ENCODE data around the gene SRPK3.

SRPK3 gene

GRCh38 chrX:153780678-153781427 lies at the start of gene SRPK3:
Gene SRPK3, plus strand, starts transcription at chrX:153781041. Its CDS starts 46 bp downstream, at chrX:153781087.
- Histone ChIP-seq H3K36me3 (ENCODE audit: control insufficient read depth in 1 of 2, insufficient read depth in 2 of 2, low read length in 2 of 2) (peaks cover 0 to 3% of the 10 kb centered on the region in 2 donors), H3K27ac (ENCODE audit: low read depth, low read length) (no peak within 1 kb of the TSS), H3K4me1 (ENCODE audit: control insufficient read depth in 1 of 2, insufficient read depth in 2 of 2, low read length in 2 of 2) (peaks cover 0 to 7% of the 10 kb centered on the region in 2 donors), H3K9ac (ENCODE audit: low read depth in 1 of 2, low read length in 2 of 2) (no peak within 1 kb of the TSS), H3K9me3 (ENCODE audit: control insufficient read depth in 1 of 2, low read length in 2 of 2) (no peaks in the 10 kb centered on the region), H3K4me3 (ENCODE audit: low read depth in 1 of 2, low read length in 2 of 2) (no peak within 1 kb of the TSS), H3K27me3 (ENCODE audit: control insufficient read depth in 1 of 2, insufficient read depth in 2 of 2, low read length in 2 of 2) (peaks cover 0 to 9% of the 10 kb centered on the region in 2 donors)

- H3K9me3 ChIP-seq (ENCODE audit: control insufficient read depth in 1 of 2, low read length in 2 of 2), result no peaks in the 10 kb centered on the region
- peaks cover 21 to 28% of the 10 kb centered on the region in 2 donors for H3K4me1 ChIP-seq (ENCODE audit: control insufficient read depth in 1 of 2, insufficient read depth in 2 of 2, low read length in 2 of 2)
- no peaks in the 10 kb centered on the region for H3K27me3 ChIP-seq (ENCODE audit: control insufficient read depth in 1 of 2, insufficient read depth in 2 of 2, low read length in 2 of 2)
- H3K36me3 ChIP-seq (ENCODE audit: control insufficient read depth in 1 of 2, insufficient read depth in 2 of 2, low read length in 2 of 2), result peaks cover 0 to 3% of the 10 kb centered on the region in 2 donors
- H3K9ac ChIP-seq (ENCODE audit: low read depth in 1 of 2, low read length in 2 of 2), result no peak overlapping the region
- no peak overlapping the region for H3K27ac ChIP-seq (ENCODE audit: low read depth, low read length)
- H3K4me3 ChIP-seq (ENCODE audit: low read depth in 1 of 2, low read length in 2 of 2), result no peak overlapping the region
These were observed 49.6 kb upstream of the SRPK3 start for GRCh38 chrX:153731117-153731844.

GRCh38 chrX:153731845-153732215 lies 49.0 kb upstream of the SRPK3 start:
- Histone ChIP-seq H3K27ac (ENCODE audit: low read depth, low read length) (no peak overlapping the region), H3K9ac (ENCODE audit: low read depth in 1 of 2, low read length in 2 of 2) (no peak overlapping the region)

GRCh38 chrX:153732401-153732800 lies 48.4 kb upstream of the SRPK3 start:
- Histone ChIP-seq H3K27ac (ENCODE audit: low read depth, low read length) (no peak overlapping the region), H3K9me3 (ENCODE audit: control insufficient read depth in 1 of 2, low read length in 2 of 2) (no peaks in the 10 kb centered on the region), H3K36me3 (ENCODE audit: control insufficient read depth in 1 of 2, insufficient read depth in 2 of 2, low read length in 2 of 2) (peaks cover 0 to 3% of the 10 kb centered on the region in 2 donors), H3K27me3 (ENCODE audit: control insufficient read depth in 1 of 2, insufficient read depth in 2 of 2, low read length in 2 of 2) (no peaks in the 10 kb centered on the region), H3K9ac (ENCODE audit: low read depth in 1 of 2, low read length in 2 of 2) (no peak overlapping the region), H3K4me3 (ENCODE audit: low read depth in 1 of 2, low read length in 2 of 2) (no peak overlapping the region), H3K4me1 (ENCODE audit: control insufficient read depth in 1 of 2, insufficient read depth in 2 of 2, low read length in 2 of 2) (peaks cover 9 to 27% of the 10 kb centered on the region in 2 donors)

More at GRCh38 chrX:153731845-153732215, 49.0 kb upstream of the SRPK3 start:
- no peaks in the 10 kb centered on the region for H3K27me3 ChIP-seq (ENCODE audit: control insufficient read depth in 1 of 2, insufficient read depth in 2 of 2, low read length in 2 of 2)
- peaks cover 15 to 28% of the 10 kb centered on the region in 2 donors for H3K4me1 ChIP-seq (ENCODE audit: control insufficient read depth in 1 of 2, insufficient read depth in 2 of 2, low read length in 2 of 2)
- H3K9me3 ChIP-seq (ENCODE audit: control insufficient read depth in 1 of 2, low read length in 2 of 2), result no peaks in the 10 kb centered on the region
- H3K4me3 ChIP-seq (ENCODE audit: low read depth in 1 of 2, low read length in 2 of 2), result no peak overlapping the region
- H3K36me3 ChIP-seq (ENCODE audit: control insufficient read depth in 1 of 2, insufficient read depth in 2 of 2, low read length in 2 of 2), result peaks cover 0 to 3% of the 10 kb centered on the region in 2 donors

- H3K27me3 ChIP-seq (ENCODE audit: control insufficient read depth in 1 of 2, insufficient read depth in 2 of 2, low read length in 2 of 2), result no peaks in the 10 kb centered on the region
- H3K4me1 ChIP-seq (ENCODE audit: control insufficient read depth in 1 of 2, insufficient read depth in 2 of 2, low read length in 2 of 2), result peaks cover 0 to 16% of the 10 kb centered on the region in 2 donors
- H3K27ac ChIP-seq (ENCODE audit: low read depth, low read length), result no peak overlapping the region
- H3K9ac ChIP-seq (ENCODE audit: low read depth in 1 of 2, low read length in 2 of 2), result no peak overlapping the region
- H3K36me3 ChIP-seq (ENCODE audit: control insufficient read depth in 1 of 2, insufficient read depth in 2 of 2, low read length in 2 of 2), result peaks cover 0 to 3% of the 10 kb centered on the region in 2 donors
- H3K9me3 ChIP-seq (ENCODE audit: control insufficient read depth in 1 of 2, low read length in 2 of 2), result no peaks in the 10 kb centered on the region
- H3K4me3 ChIP-seq (ENCODE audit: low read depth in 1 of 2, low read length in 2 of 2), result no peak overlapping the region
These were observed 47.1 kb upstream of the SRPK3 start for GRCh38 chrX:153733651-153734240.

- Histone ChIP-seq H3K4me3 (ENCODE audit: low read depth in 1 of 2, low read length in 2 of 2) (no peak overlapping the region), H3K4me1 (ENCODE audit: control insufficient read depth in 1 of 2, insufficient read depth in 2 of 2, low read length in 2 of 2) (peaks cover 0 to 16% of the 10 kb centered on the region in 2 donors), H3K36me3 (ENCODE audit: control insufficient read depth in 1 of 2, insufficient read depth in 2 of 2, low read length in 2 of 2) (peaks cover 0 to 3% of the 10 kb centered on the region in 2 donors), H3K9ac (ENCODE audit: low read depth in 1 of 2, low read length in 2 of 2) (no peak overlapping the region), H3K27ac (ENCODE audit: low read depth, low read length) (no peak overlapping the region), H3K9me3 (ENCODE audit: control insufficient read depth in 1 of 2, low read length in 2 of 2) (no peaks in the 10 kb centered on the region), H3K27me3 (ENCODE audit: control insufficient read depth in 1 of 2, insufficient read depth in 2 of 2, low read length in 2 of 2) (no peaks in the 10 kb centered on the region)
These were observed 46.0 kb upstream of the SRPK3 start for GRCh38 chrX:153734871-153735270.

- Histone ChIP-seq H3K9me3 (ENCODE audit: control insufficient read depth in 1 of 2, low read length in 2 of 2) (no peaks in the 10 kb centered on the region), H3K27me3 (ENCODE audit: control insufficient read depth in 1 of 2, insufficient read depth in 2 of 2, low read length in 2 of 2) (no peaks in the 10 kb centered on the region), H3K9ac (ENCODE audit: low read depth in 1 of 2, low read length in 2 of 2) (no peak overlapping the region), H3K4me1 (ENCODE audit: control insufficient read depth in 1 of 2, insufficient read depth in 2 of 2, low read length in 2 of 2) (peaks cover 3 to 18% of the 10 kb centered on the region in 2 donors), H3K36me3 (ENCODE audit: control insufficient read depth in 1 of 2, insufficient read depth in 2 of 2, low read length in 2 of 2) (peaks cover 0 to 3% of the 10 kb centered on the region in 2 donors), H3K4me3 (ENCODE audit: low read depth in 1 of 2, low read length in 2 of 2) (no peak overlapping the region), H3K27ac (ENCODE audit: low read depth, low read length) (no peak overlapping the region)
These were observed 45.6 kb upstream of the SRPK3 start for GRCh38 chrX:153735274-153735673.

- H3K27me3 ChIP-seq (ENCODE audit: control insufficient read depth in 1 of 2, insufficient read depth in 2 of 2, low read length in 2 of 2), result no peaks in the 10 kb centered on the region
- H3K36me3 ChIP-seq (ENCODE audit: control insufficient read depth in 1 of 2, insufficient read depth in 2 of 2, low read length in 2 of 2), result peaks cover 0 to 3% of the 10 kb centered on the region in 2 donors
- H3K9me3 ChIP-seq (ENCODE audit: control insufficient read depth in 1 of 2, low read length in 2 of 2), result no peaks in the 10 kb centered on the region
- no peak overlapping the region for H3K4me3 ChIP-seq (ENCODE audit: low read depth in 1 of 2, low read length in 2 of 2)
- peaks cover 5 to 24% of the 10 kb centered on the region in 2 donors for H3K4me1 ChIP-seq (ENCODE audit: control insufficient read depth in 1 of 2, insufficient read depth in 2 of 2, low read length in 2 of 2)
- H3K9ac ChIP-seq (ENCODE audit: low read depth in 1 of 2, low read length in 2 of 2), result no peak overlapping the region
- no peak overlapping the region for H3K27ac ChIP-seq (ENCODE audit: low read depth, low read length)
These were observed 44.6 kb upstream of the SRPK3 start for GRCh38 chrX:153736071-153736820.

- H3K27ac ChIP-seq (ENCODE audit: low read depth, low read length), result no peak overlapping the region
These were observed 43.9 kb upstream of the SRPK3 start for GRCh38 chrX:153736871-153737441.

More at GRCh38 chrX:153736871-153737441, 43.9 kb upstream of the SRPK3 start:
- no peaks in the 10 kb centered on the region for H3K27me3 ChIP-seq (ENCODE audit: control insufficient read depth in 1 of 2, insufficient read depth in 2 of 2, low read length in 2 of 2)
- no peak overlapping the region for H3K9ac ChIP-seq (ENCODE audit: low read depth in 1 of 2, low read length in 2 of 2)
- H3K36me3 ChIP-seq (ENCODE audit: control insufficient read depth in 1 of 2, insufficient read depth in 2 of 2, low read length in 2 of 2), result peaks cover 0 to 2% of the 10 kb centered on the region in 2 donors
- no peak overlapping the region for H3K4me3 ChIP-seq (ENCODE audit: low read depth in 1 of 2, low read length in 2 of 2)
- H3K9me3 ChIP-seq (ENCODE audit: control insufficient read depth in 1 of 2, low read length in 2 of 2), result no peaks in the 10 kb centered on the region
- H3K4me1 ChIP-seq (ENCODE audit: control insufficient read depth in 1 of 2, insufficient read depth in 2 of 2, low read length in 2 of 2), result peaks cover 5 to 23% of the 10 kb centered on the region in 2 donors
